ENCODE data around the gene HSF5. TPM values are rescaled to one million over a fixed set of nuclear protein-coding genes. Genes with fewer than 3 reads are reported as not detected.

Gene HSF5
- total and polyA plus RNA-seq, 2 of the 13 experiments (the other 11 are each of a cell fraction or from before 2014, with no cell fraction given), result not detected

DNA sequence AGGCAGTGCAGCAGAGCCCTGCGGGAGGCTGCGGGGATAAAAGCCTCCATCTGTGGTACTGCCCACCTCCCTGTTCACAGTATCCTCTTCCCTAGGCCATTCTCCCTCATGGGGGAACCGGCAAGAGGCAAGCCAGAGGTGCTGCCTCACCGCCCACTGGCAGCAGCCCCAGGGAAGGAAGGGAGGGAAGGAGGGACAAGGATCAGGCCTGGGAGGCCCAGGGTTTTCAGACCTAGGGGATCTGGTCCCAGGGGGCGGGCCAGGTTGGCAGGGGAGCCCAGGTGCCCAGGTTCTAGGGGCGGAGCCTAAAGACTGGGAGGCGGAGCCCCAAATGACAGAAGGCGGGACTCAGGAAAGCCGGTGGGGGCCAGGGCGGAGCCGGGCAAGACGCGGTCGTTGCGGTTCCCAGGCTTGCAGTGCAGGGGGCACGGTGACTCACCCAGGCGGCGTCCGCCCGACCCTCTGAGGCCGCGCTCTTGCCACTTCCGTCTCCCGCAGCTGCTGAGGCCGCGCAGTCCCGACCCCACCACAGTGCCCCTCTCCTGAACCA, 29.2 kb upstream of the HSF5 start (continued):
- TF ChIP-seq SOX13 (IDR thresholded peaks at IDR 0.05) (no peak), SOX13 (CRISPR knock-in tag; conservative IDR thresholded peaks at IDR 0.05 in 1 of 2, IDR thresholded peaks at IDR 0.05 in 1 of 2) (0 out of 4 replicates have a peak, but pooled peaks of 1 of the 2 experiments have one; percentile 3), ZNF331 (CRISPR knock-in tag; IDR thresholded peaks at IDR 0.05) (0 out of 2 replicates have a peak, but pooled peaks have one; percentile 11), SNAPC2 (CRISPR knock-in tag; IDR thresholded peaks at IDR 0.05) (no peak), SIN3A (IDR thresholded peaks at IDR 0.05; ENCODE audit: borderline replicate concordance, low read depth, low read length) (peak; percentile 97), KDM3A (CRISPR knock-in tag; IDR thresholded peaks at IDR 0.05; ENCODE audit: low read depth) (0 out of 2 replicates have a peak, but pooled peaks have one; percentile 36), YEATS4 (CRISPR knock-in tag; IDR thresholded peaks at IDR 0.05; ENCODE audit: borderline replicate concordance) (peak; percentile 58), MAZ (IDR thresholded peaks at IDR 0.05; ENCODE audit: borderline replicate concordance, low read depth, low read length) (peak; percentile 54; the same call in 1 of the 2 replicates), MAZ (CRISPR knock-in tag; IDR thresholded peaks at IDR 0.05; ENCODE audit: low read depth) (no peak; the same call in 1 of the 2 replicates), WIZ (CRISPR knock-in tag; IDR thresholded peaks at IDR 0.05) (no peak), GATA4 (IDR thresholded peaks at IDR 0.05; ENCODE audit: borderline replicate concordance, low read depth) (0 out of 2 replicates have a peak, but pooled peaks have one; percentile 17), SOX6 (IDR thresholded peaks at IDR 0.05) (no peak), SOX6 (CRISPR knock-in tag; IDR thresholded peaks at IDR 0.05) (peak; percentile 47)
- TF ChIP-seq, protein P1, sequence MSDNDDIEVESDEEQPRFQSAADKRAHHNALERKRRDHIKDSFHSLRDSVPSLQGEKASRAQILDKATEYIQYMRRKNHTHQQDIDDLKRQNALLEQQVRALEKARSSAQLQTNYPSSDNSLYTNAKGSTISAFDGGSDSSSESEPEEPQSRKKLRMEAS (IDR thresholded peaks at IDR 0.05), result peak; percentile 58; the same call in 1 of the 2 replicates
- TF ChIP-seq, protein P2, sequence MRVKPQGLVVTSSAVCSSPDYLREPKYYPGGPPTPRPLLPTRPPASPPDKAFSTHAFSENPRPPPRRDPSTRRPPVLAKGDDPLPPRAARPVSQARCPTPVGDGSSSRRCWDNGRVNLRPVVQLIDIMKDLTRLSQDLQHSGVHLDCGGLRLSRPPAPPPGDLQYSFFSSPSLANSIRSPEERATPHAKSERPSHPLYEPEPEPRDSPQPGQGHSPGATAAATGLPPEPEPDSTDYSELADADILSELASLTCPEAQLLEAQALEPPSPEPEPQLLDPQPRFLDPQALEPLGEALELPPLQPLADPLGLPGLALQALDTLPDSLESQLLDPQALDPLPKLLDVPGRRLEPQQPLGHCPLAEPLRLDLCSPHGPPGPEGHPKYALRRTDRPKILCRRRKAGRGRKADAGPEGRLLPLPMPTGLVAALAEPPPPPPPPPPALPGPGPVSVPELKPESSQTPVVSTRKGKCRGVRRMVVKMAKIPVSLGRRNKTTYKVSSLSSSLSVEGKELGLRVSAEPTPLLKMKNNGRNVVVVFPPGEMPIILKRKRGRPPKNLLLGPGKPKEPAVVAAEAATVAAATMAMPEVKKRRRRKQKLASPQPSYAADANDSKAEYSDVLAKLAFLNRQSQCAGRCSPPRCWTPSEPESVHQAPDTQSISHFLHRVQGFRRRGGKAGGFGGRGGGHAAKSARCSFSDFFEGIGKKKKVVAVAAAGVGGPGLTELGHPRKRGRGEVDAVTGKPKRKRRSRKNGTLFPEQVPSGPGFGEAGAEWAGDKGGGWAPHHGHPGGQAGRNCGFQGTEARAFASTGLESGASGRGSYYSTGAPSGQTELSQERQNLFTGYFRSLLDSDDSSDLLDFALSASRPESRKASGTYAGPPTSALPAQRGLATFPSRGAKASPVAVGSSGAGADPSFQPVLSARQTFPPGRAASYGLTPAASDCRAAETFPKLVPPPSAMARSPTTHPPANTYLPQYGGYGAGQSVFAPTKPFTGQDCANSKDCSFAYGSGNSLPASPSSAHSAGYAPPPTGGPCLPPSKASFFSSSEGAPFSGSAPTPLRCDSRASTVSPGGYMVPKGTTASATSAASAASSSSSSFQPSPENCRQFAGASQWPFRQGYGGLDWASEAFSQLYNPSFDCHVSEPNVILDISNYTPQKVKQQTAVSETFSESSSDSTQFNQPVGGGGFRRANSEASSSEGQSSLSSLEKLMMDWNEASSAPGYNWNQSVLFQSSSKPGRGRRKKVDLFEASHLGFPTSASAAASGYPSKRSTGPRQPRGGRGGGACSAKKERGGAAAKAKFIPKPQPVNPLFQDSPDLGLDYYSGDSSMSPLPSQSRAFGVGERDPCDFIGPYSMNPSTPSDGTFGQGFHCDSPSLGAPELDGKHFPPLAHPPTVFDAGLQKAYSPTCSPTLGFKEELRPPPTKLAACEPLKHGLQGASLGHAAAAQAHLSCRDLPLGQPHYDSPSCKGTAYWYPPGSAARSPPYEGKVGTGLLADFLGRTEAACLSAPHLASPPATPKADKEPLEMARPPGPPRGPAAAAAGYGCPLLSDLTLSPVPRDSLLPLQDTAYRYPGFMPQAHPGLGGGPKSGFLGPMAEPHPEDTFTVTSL (CRISPR knock-in tag; IDR thresholded peaks at IDR 0.05; ENCODE audit: borderline replicate concordance), result 0 out of 2 replicates have a peak, but pooled peaks have one; percentile 60
- TF ChIP-seq, protein P3, sequence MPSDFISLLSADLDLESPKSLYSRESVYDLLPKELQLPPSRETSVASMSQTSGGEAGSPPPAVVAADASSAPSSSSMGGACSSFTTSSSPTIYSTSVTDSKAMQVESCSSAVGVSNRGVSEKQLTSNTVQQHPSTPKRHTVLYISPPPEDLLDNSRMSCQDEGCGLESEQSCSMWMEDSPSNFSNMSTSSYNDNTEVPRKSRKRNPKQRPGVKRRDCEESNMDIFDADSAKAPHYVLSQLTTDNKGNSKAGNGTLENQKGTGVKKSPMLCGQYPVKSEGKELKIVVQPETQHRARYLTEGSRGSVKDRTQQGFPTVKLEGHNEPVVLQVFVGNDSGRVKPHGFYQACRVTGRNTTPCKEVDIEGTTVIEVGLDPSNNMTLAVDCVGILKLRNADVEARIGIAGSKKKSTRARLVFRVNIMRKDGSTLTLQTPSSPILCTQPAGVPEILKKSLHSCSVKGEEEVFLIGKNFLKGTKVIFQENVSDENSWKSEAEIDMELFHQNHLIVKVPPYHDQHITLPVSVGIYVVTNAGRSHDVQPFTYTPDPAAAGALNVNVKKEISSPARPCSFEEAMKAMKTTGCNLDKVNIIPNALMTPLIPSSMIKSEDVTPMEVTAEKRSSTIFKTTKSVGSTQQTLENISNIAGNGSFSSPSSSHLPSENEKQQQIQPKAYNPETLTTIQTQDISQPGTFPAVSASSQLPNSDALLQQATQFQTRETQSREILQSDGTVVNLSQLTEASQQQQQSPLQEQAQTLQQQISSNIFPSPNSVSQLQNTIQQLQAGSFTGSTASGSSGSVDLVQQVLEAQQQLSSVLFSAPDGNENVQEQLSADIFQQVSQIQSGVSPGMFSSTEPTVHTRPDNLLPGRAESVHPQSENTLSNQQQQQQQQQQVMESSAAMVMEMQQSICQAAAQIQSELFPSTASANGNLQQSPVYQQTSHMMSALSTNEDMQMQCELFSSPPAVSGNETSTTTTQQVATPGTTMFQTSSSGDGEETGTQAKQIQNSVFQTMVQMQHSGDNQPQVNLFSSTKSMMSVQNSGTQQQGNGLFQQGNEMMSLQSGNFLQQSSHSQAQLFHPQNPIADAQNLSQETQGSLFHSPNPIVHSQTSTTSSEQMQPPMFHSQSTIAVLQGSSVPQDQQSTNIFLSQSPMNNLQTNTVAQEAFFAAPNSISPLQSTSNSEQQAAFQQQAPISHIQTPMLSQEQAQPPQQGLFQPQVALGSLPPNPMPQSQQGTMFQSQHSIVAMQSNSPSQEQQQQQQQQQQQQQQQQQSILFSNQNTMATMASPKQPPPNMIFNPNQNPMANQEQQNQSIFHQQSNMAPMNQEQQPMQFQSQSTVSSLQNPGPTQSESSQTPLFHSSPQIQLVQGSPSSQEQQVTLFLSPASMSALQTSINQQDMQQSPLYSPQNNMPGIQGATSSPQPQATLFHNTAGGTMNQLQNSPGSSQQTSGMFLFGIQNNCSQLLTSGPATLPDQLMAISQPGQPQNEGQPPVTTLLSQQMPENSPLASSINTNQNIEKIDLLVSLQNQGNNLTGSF (CRISPR knock-in tag; IDR thresholded peaks at IDR 0.05), result peak; percentile 50; the same call in 1 of the 2 replicates
- TF ChIP-seq, protein P4, sequence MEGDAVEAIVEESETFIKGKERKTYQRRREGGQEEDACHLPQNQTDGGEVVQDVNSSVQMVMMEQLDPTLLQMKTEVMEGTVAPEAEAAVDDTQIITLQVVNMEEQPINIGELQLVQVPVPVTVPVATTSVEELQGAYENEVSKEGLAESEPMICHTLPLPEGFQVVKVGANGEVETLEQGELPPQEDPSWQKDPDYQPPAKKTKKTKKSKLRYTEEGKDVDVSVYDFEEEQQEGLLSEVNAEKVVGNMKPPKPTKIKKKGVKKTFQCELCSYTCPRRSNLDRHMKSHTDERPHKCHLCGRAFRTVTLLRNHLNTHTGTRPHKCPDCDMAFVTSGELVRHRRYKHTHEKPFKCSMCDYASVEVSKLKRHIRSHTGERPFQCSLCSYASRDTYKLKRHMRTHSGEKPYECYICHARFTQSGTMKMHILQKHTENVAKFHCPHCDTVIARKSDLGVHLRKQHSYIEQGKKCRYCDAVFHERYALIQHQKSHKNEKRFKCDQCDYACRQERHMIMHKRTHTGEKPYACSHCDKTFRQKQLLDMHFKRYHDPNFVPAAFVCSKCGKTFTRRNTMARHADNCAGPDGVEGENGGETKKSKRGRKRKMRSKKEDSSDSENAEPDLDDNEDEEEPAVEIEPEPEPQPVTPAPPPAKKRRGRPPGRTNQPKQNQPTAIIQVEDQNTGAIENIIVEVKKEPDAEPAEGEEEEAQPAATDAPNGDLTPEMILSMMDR (CRISPR knock-in tag; IDR thresholded peaks at IDR 0.05), result 0 out of 2 replicates have a peak, but pooled peaks have one; percentile 1

Measured in HepG2 (cell line).